SK-N-SH (cell line): ENCODE results near the gene HUWE1. TPM values are rescaled to one million over a fixed set of nuclear protein-coding genes. Genes with fewer than 3 reads are reported as not detected.

ENCODE experiments used
- CTCF ChIA-PET: fragments of 300-600, 350-600 bp; formaldehyde crosslinking; extraction: SDS; loops from one replicate; lab custom pipeline; 2021; lab: Yijun Ruan, JAX
- POLR2A ChIA-PET: fragments of 350-600 bp; sonication (Branson Sonifier 250); formaldehyde crosslinking; extraction: SDS; loops from one replicate; lab custom pipeline; 2020; ENCODE audit warnings: antibody characterized with exemption, inconsistent platforms; lab: Yijun Ruan, JAX
- DNase-seq: peaks from one replicate; pipeline ENCODE4 v3.0.0; 2012
- H2AFZ ChIP-seq: fragments of 200-600 bp; sonication (generic); 2 replicates; pipeline ENCODE4 v1.8.1; 2016; ENCODE audit warnings: antibody characterized with exemption, mild to moderate bottlenecking, low read depth
- H3F3A ChIP-seq: fragments of 200-600 bp; sonication (generic); replicated peaks from 2 replicates; pipeline ENCODE3; 2016; ENCODE audit warnings: antibody characterized with exemption, mild to moderate bottlenecking; ENCODE audit not compliant: insufficient read depth
- H3K27ac ChIP-seq, 2 experiments: fragments of 200-500 bp in 1 of 2; fragments of 200-600 bp in 1 of 2; sonication (Bioruptor generic) in 1 of 2; sonication (generic), shearing (Covaris generic) in 1 of 2; 2 replicates each; pipeline versions ENCODE4 v1.5.1 to v1.6.1; 2014 to 2016; ENCODE audit warnings: low read depth in 2 of 2, inconsistent platforms in 1 of 2, low read length in 1 of 2, mild to moderate bottlenecking in 1 of 2, mixed read lengths in 1 of 2
- H3K27me3 ChIP-seq: fragments of 200-600 bp; sonication (generic), shearing (Covaris generic); 2 replicates; pipeline ENCODE4 v1.6.1; 2016; ENCODE audit warnings: mixed run types; ENCODE audit not compliant: insufficient read depth
- H3K36me3 ChIP-seq, 2 experiments: fragments of 200-500 bp in 1 of 2; fragments of 200-600 bp in 1 of 2; sonication (Bioruptor generic) in 1 of 2; sonication (generic) in 1 of 2; replicated peaks in 1 of 2; 2 replicates each; pipeline versions ENCODE3 to v1.5.1; 2014 to 2016; ENCODE audit warnings: low read length in 1 of 2, mild to moderate bottlenecking in 1 of 2; ENCODE audit not compliant: insufficient read depth in 2 of 2, control insufficient read depth in 1 of 2
- H3K4me1 ChIP-seq, 2 experiments: fragments of 200-500 bp in 1 of 2; fragments of 200-600 bp in 1 of 2; sonication (Bioruptor generic) in 1 of 2; sonication (generic), shearing (Covaris generic) in 1 of 2; 2 replicates each; pipeline versions ENCODE4 v1.5.1 to v1.6.1; 2014 to 2016; ENCODE audit warnings: low read depth in 1 of 2, low read length in 1 of 2, mixed run types in 1 of 2; ENCODE audit not compliant: insufficient read depth in 2 of 2, control insufficient read depth in 1 of 2
- H3K4me2 ChIP-seq: fragments of 200-600 bp; sonication (generic), shearing (Covaris generic); 2 replicates; pipeline ENCODE4 v1.6.1; 2017; ENCODE audit warnings: mixed run types
- H3K4me3 ChIP-seq, 2 experiments: fragments of 200-500 bp in 1 of 2; fragments of 200-600 bp in 1 of 2; sonication (Bioruptor generic) in 1 of 2; sonication (generic), shearing (Covaris generic) in 1 of 2; 2 replicates each; pipeline versions ENCODE4 v1.5.1 to v1.8.1; 2014 to 2016; ENCODE audit warnings: low read depth in 2 of 2, inconsistent platforms in 1 of 2, low read length in 1 of 2, mild to moderate bottlenecking in 1 of 2, mixed read lengths in 1 of 2, moderate library complexity in 1 of 2
- H3K79me2 ChIP-seq: fragments of 200-600 bp; sonication (generic); 2 replicates; pipeline ENCODE4 v1.8.1; 2017; ENCODE audit warnings: mild to moderate bottlenecking; ENCODE audit not compliant: insufficient read depth
- H3K9ac ChIP-seq: fragments of 200-600 bp; sonication (generic); 2 replicates; pipeline ENCODE4 v1.6.1; 2017; ENCODE audit warnings: mixed run types
- H3K9me2 ChIP-seq: fragments of 200-600 bp; sonication (generic); 2 replicates; pipeline ENCODE4 v1.6.1; 2017; ENCODE audit warnings: mixed run types
- H3K9me3 ChIP-seq: fragments of 200-600 bp; sonication (generic); 2 replicates; pipeline ENCODE4 v1.6.1; 2017; ENCODE audit warnings: mixed run types, mild to moderate bottlenecking, moderate library complexity
- H4K20me1 ChIP-seq: fragments of 200-600 bp; sonication (generic); 2 replicates; pipeline ENCODE4 v1.6.1; 2017; ENCODE audit warnings: mild to moderate bottlenecking, mixed run types; ENCODE audit not compliant: insufficient read depth
- CTCF ChIP-seq: fragments of 200-600 bp; sonication (generic); IDR thresholded peaks from 2 replicates; pipeline ENCODE4 v1.6.1; 2017; ENCODE audit warnings: antibody characterized with exemption, mild to moderate bottlenecking, moderate library complexity
- ELF1 ChIP-seq: IDR thresholded peaks from 2 replicates; pipeline ENCODE4 v1.4.0; 2012
- FOSL2 ChIP-seq: IDR thresholded peaks from 2 replicates; pipeline ENCODE4 v1.4.0; 2012; ENCODE audit warnings: low read depth, mild to moderate bottlenecking, moderate library complexity, borderline replicate concordance
- FOXJ3 ChIP-seq: sonication (generic); formaldehyde crosslinking; IDR thresholded peaks from 2 replicates; pipeline ENCODE4 v1.5.1; 2020; ENCODE audit warnings: mild to moderate bottlenecking, missing genetic modification reagents
- GABPA ChIP-seq: IDR thresholded peaks from 2 replicates; pipeline ENCODE4 v1.4.0; 2012; ENCODE audit warnings: low read depth, mild to moderate bottlenecking
- GATA2 ChIP-seq: sonication (generic); formaldehyde crosslinking; IDR thresholded peaks from 2 replicates; pipeline ENCODE4 v1.5.0; 2020; ENCODE audit warnings: mild to moderate bottlenecking, missing genetic modification reagents
- MAX ChIP-seq: IDR thresholded peaks from 2 replicates; pipeline ENCODE4 v1.4.0; 2012; ENCODE audit warnings: low read depth
- PBX3 ChIP-seq: IDR thresholded peaks from 2 replicates; pipeline ENCODE4; 2012
- POLR2AphosphoS5 ChIP-seq: IDR thresholded peaks from 2 replicates; pipeline ENCODE4 v1.6.1; 2012; ENCODE audit warnings: low read depth, low read length
- RAD21 ChIP-seq: IDR thresholded peaks from 2 replicates; pipeline ENCODE4 v1.6.1; 2012; ENCODE audit warnings: mild to moderate bottlenecking, low read length
- RCOR1 ChIP-seq: fragments of 150-350 bp; IDR thresholded peaks from 2 replicates; pipeline ENCODE4 v1.6.1; 2017; ENCODE audit warnings: antibody characterized with exemption, low read length
- REST ChIP-seq: IDR thresholded peaks from 2 replicates; pipeline ENCODE4 v1.6.1; 2012; ENCODE audit warnings: mild to moderate bottlenecking, low read depth, low read length, moderate library complexity
- SMC3 ChIP-seq: IDR thresholded peaks from 2 replicates; pipeline ENCODE4 v1.6.1; 2012; ENCODE audit warnings: low read depth, low read length, improper control_type of control experiment
- TCF12 ChIP-seq: IDR thresholded peaks from 2 replicates; pipeline ENCODE4 v1.4.0; 2012
- USF1 ChIP-seq: IDR thresholded peaks from 2 replicates; pipeline ENCODE4 v1.4.0; 2012; ENCODE audit warnings: low read depth, borderline replicate concordance
- USF2 ChIP-seq: fragments of 150-350 bp; IDR thresholded peaks from 2 replicates; pipeline ENCODE4 v1.6.1; 2017; ENCODE audit warnings: antibody characterized with exemption, low read length, low read depth, borderline replicate concordance
- YY1 ChIP-seq: IDR thresholded peaks from 2 replicates; pipeline ENCODE4 v1.4.0; 2012; ENCODE audit warnings: low read depth, mild to moderate bottlenecking
- WGBS: methylation state at CpG from one replicate; pipeline ENCODE4 v1.1.6; 2017; ENCODE audit warnings: low lambda C conversion rate; 5-methylcytosine and 5-hydroxymethylcytosine counted together
- polyA plus RNA-seq, 3 experiments: library from polyadenylated mRNA; depleted of rRNA; stranded (reverse); fragments of >200 nt; gene quantifications; 2 replicates each; pipeline ENCODE4 v1.2.3, GENCODE V29; 2012

Gene HUWE1
- polyA plus RNA-seq, 1 of the 3 experiments (the other 2 are of a cell fraction), result 43.4 TPM

GRCh38 chrX:53598169-53598568, 88.3 kb downstream of the HUWE1 start:
- H3K27me3 ChIP-seq, result no peaks in the 10 kb centered on the region; the same call in 1 of the 2 replicates
- ChIA-PET POLR2A (interaction anchor here (0.6 kb wide), 1 partner anchor 816 kb away, joined by 4 read pairs; no protein-coding TSS in a partner anchor), CTCF (no interaction called here)
- 45% methylated on average over 2 of the region's 2 CpGs for WGBS
- peaks cover 22% of the 10 kb centered on the region for H3F3A ChIP-seq
- H3K4me2 ChIP-seq, result no peak overlapping the region
- H3K36me3 ChIP-seq, result peaks cover 30 to 43% of the 10 kb centered on the region in 2 experiments
- DNase-seq, result no peak
- no peak overlapping the region for H3K9ac ChIP-seq
- H3K79me2 ChIP-seq, result peaks cover 6% of the 10 kb centered on the region; the same call in 1 of the 2 replicates
- no peak overlapping the region for H3K4me3 ChIP-seq
- peaks cover 0 to 11% of the 10 kb centered on the region in 2 experiments; a peak in 3 of 4 replicates for H3K4me1 ChIP-seq
- no peaks in the 10 kb centered on the region for H3K9me2 ChIP-seq
- no peaks in the 10 kb centered on the region for H4K20me1 ChIP-seq
- no peak overlapping the region for H2AFZ ChIP-seq
- no peak overlapping the region for H3K27ac ChIP-seq
- TF ChIP-seq YY1 (no peak), RCOR1 (no peak), GABPA (no peak), PBX3 (no peak), FOSL2 (no peak), USF1 (no peak), SMC3 (no peak), CTCF (no peak), GATA2 (CRISPR knock-in tag) (no peak), ELF1 (no peak), USF2 (no peak), FOXJ3 (CRISPR knock-in tag) (no peak), RAD21 (no peak), REST (no peak), POLR2AphosphoS5 (no peak), TCF12 (no peak), MAX (no peak)
- TF ChIP-seq, all 33 proteins: peak for 0
- no peaks in the 10 kb centered on the region for H3K9me3 ChIP-seq
